GM18861 (cell line): ENCODE data around the gene RNF167.

Experiments
- ATAC-seq: cut with Tn5 transposase; IDR thresholded peaks from one replicate; pipeline ENCODE4 v1.9.1; 2021; ENCODE audit not compliant: unreplicated experiment

Gene RNF167

DNA sequence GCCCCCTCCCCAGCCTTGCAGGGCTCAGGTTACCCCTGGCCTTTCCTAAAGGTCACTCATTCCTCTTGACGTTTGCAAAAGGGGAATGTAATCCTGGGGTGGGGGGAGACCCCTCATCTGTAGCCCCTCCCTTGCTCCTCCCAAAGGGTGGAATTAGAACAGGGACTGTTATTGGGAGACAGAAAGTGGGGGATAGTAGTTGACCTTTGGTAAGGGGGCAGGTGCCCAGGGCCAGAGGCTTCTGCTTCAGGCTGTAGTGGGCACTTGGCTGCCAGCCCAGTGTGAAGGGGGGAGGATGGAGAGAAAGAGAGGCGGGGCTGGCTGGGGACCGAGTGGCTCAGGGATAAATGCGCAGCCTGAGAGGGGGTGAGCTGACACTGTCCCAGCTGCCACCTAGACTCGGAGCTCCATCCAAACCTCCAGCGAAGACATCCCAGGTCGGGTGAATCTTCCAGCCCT lies 10.7 kb downstream of the RNF167 start, which contains the start of gene ENO3:
ENO3 (plus strand) TSS at position 374 of the 459 bp plus-strand sequence. CDS start 711 bp downstream, outside the sequence.
- no peak for ATAC-seq

DNA sequence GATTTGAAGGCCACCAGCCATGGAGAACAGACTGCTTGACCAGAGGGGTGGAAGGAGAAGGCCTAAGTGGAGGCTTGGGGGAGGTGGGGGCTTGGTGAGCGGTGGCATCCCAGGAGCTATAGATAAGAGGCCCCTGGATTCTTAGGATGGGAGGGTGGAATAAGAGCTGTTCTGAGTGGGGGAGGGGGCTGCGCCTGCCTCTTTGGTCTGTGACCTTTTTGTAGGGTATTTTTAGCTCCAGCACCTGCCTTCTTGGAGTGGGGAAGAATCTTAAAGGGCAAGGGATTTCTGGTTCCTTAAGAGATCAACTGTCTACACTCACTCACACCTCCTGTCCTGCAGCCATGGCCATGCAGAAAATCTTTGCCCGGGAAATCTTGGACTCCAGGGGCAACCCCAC lies 11.4 kb downstream of the RNF167 start:
- no peak for ATAC-seq

DNA sequence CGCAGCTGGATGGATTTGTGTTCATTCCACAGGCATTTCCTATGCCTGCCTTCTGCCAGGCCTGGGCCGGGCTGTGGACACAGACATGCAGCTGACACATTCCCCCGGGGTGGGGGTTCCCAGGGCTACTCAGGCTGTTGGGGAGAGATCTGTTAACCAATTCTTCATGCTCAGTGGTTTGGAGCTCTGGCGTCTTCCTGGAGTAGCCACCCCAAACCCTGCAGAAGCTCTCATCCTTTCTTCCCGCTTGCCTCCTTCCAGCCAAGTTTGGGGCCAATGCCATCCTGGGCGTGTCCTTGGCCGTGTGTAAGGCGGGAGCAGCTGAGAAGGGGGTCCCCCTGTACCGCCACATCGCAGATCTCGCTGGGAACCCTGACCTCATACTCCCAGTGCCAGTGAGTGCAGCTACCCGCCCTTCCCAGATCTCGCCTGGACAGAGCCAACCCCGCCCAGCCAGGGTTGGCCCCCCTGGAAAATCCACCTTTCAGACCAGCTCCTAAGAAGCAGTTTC lies 13.4 kb downstream of the RNF167 start:
- ATAC-seq: no peak

DNA sequence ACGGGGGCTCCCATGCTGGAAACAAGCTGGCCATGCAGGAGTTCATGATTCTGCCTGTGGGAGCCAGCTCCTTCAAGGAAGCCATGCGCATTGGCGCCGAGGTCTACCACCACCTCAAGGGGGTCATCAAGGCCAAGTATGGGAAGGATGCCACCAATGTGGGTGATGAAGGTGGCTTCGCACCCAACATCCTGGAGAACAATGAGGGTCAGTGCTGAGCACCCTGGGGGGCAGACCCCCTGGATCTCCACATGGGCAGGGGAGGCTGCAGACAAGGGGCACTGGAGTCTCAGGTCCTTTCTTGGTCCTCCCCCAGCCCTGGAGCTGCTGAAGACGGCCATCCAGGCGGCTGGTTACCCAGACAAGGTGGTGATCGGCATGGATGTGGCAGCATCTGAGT lies 15.0 kb downstream of the RNF167 start:
- ATAC-seq: no peak

DNA sequence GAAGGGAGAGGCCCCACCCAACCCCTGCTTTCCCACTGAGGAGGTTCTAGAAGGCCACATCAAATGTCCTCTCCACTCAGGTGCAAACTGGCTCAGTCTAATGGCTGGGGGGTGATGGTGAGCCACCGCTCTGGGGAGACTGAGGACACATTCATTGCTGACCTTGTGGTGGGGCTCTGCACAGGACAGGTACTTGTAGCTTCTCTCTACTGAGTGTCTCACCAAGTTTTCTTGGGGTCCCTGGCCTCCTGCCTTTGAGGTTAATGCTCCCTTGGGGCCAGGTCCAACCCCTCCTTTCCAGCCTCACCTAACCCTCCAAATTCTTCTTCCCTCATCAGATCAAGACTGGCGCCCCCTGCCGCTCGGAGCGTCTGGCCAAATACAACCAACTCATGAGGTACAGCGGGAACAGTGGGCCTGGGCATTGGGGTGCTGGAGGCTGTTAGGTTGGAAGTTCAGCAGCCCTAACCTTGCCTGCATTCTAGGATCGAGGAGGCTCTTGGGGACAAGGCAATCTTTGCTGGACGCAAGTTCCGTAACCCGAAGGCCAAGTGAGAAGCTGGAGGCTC lies 16.5 kb downstream of the RNF167 start:
- ATAC-seq: no peak

DNA sequence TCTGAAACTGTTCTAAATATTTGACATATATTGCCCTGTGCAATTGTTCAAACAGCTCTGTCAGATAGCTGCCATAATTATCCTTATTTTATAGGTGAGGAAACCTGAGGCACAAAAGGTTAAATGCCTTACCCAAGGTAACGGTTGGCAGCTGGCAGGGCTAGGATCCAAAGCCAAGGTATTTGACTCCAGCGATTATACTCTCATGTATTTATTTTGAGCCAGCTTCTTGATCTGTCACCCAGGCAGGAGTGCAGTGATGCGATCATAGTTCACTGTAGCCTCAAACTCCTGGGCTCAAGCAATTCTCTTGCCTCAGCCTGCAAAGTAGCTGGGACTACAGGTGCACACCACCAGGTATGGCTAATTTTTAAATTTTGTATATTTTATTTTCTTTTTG lies 18.0 kb downstream of the RNF167 start:
- no peak for ATAC-seq

DNA sequence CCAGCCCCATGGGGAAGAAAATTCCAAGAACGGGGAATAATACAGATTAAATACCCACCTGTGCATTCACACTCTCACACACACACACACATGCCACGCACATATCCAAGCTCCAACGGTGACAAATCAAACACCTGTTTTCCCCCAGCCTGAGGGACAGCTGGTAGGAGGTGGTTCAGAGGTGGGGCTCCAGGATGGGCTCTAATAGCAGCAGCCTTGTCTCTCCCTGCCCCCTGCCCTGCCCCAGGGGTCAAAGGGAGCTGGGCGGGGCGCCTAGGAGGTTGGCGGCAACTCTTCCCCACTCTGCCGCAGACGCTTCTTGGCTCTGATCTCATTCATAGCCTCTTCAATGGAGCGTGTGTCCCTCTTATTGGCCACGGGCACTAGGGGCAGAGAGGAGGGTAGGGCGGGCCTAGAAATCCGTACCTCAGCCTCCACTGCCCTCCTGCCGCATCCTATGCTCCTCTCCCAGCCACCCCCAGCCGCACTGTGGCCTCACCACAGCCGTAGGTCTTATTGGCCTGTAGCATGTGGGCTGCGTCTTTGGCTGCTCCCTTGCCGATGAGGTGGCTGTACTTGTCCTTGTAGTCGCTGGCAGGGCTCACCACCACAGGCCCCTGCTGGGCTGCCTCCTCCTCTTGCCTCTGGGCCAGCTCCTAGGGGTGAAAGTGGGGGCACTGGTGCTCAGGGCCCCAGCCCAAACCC lies 19.3 kb downstream of the RNF167 start:
- ATAC-seq: no peak

DNA sequence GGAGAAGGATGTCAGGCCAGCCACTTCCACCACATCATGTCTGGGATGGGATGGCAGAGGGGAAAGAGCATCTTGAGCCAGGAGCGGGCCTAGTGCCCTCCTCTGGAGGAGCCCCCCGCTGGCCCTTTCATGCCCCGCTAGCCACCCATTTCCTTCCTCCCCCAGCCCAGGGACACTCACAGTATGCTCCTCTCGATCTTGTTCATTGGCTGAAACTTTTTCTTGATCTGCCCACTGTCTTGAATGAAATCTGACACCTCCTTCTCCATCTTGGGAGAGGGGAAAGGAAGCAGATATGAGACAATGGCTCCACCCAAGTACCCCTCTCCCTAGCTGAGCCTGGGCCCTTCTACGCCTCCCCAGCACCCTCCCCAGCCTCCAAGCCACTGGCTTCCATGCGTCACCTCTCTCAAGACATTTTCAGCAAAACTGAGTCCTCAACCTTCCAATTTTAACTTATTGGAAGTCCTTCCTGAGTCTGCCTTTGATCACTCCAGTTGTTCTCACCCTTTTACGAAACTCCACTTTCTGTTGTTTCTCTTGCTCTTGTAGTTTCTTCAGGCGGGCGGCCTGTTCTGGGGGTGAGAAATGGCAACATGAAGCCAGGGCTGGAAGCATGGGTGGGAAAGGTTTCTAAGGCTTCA lies 20.3 kb downstream of the RNF167 start:
- no peak for ATAC-seq

DNA sequence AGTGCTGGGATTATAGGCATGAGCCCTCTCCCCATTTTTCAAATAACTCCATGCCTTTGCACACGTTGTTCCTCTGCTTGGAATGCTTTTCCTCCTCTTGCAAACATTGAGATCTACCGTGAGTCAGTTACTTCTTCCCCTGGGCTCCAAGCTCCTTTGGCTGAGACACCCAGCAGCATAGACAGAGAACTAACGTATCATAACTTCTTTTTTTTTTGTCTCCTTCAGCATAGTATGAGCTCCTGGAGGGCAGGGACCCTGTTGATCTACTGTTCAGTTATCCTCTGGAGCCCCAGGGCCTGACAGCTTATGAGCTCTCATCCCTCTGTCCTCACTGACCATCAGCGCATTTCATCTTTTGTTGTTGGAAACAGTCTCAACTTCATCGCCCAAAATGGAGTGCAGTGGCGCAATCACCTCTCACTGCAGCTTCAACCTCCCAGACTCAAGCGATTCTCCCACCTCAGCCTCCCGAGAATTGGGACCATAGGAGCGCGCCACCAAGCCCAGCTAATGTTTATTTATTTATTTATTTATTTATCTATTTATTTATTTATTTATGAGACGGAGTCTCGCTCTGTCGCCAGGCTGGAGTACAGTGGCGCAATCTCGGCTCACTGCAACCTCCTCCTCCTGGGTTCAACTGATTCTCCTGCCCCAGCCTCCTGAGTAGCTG lies 25.4 kb downstream of the RNF167 start:
- ATAC-seq: no peak

DNA sequence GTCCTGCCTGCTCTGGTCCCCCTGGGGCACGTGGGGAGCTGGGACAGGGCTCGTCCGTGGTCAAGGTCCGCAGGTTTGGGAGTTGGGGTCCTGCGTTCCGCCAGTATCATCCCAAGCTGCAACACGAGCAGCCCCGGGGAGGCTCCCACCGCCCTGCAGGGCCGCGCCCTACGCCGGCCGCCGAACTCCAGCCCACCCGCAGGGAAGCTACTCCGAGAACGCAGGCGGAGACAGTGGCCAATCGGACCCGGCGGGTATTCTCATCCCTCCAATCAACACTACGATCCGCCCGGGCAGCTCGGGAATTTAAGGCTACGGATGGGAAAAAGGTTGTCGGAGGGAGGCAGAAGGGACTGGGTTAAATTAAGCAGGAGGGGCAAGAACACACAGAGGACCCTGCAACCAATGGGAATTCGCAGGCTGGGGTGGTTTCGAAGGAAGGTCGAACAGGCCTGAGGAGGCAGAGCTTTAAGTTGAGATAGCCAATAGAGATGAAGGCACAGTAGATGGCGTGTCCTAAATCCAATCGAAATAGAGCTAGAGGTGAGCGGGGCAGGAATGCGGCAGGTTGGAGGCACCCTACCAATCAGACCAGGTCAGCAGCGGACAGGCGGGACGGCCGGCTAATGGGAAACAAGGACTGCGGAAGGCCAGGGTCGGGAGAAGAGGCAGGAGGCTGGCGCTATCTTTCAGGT lies 26.9 kb downstream of the RNF167 start:
- peak; percentile 71 for ATAC-seq

DNA sequence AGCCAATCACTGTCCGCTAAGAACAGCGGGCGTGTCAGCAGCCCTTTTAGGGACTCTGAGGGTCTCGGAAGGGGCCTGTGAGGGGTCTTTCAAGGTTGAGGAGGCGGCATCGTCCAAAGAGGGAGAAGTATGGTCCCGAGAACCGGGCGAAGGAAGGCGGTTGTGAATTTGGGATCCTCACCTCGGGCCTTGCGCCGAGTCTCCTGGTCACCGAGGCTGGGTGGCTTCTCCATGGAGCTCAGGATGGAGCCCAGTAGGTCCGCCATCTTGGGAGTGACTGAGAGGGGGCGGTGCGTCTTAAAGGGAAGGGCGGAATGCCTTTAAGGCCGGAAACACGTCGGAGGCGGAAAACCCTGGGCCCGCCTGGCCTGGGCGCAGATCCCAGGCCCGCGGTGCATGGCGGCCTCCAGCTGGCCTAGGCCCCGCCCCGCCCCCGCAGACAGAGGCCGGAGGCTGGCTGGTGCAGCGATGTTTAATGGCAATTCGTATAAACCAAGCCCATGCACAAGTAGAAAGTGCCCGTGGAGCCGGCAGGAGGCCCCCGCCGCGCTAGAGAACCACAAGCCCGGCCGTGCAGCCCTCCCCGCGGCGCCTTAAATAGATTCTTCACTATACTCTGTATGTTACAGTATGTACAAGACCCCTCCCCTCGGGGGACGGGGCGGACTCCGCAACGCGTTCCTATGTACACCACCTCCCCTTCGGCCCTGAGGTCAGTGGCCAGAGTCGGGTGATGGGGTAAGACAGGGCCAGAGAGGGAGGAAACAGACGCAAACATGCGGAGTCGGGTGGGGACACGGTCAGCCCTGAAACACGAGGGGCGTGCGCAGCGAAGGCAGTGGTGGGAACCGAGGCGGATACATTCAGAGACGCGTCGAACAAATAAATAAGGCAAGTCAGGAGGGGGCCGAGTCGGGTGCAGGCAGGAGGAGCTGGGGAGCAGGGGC lies 27.7 kb downstream of the RNF167 start, which contains the start of gene SPAG7:
SPAG7 (minus strand) TSS at position 279 of the 947 bp plus-strand sequence; CDS start at position 266, 13 bp downstream.
- peak; percentile 45 for ATAC-seq

DNA sequence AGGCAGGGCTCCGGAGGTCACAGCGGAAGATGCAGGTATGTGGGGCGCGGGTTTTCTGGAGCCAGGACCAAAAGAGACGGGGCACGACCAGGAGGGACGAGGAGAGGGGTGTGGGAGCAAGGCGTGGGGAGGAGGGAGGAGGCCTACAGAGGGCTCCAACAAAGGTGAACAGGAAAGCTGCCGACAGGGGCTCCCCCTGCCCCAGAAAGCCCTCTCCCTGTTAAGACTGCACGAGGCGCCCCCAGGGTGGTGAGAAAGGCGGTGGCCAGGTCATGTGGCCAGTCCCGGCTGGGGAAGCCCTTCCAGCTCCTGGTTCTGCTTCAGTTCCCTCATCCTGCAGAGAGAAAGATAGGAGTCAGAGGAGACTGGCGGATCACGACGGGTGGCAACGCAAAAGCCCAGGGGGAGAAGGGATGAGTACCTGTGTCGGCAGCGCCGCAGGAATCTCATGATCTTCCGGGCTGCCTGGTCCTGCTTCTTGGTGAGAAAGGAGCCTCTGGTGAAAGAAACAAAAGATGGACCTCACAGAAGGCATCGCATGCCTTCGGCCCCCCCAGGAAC lies 28.5 kb downstream of the RNF167 start:
- ATAC-seq: no peak

DNA sequence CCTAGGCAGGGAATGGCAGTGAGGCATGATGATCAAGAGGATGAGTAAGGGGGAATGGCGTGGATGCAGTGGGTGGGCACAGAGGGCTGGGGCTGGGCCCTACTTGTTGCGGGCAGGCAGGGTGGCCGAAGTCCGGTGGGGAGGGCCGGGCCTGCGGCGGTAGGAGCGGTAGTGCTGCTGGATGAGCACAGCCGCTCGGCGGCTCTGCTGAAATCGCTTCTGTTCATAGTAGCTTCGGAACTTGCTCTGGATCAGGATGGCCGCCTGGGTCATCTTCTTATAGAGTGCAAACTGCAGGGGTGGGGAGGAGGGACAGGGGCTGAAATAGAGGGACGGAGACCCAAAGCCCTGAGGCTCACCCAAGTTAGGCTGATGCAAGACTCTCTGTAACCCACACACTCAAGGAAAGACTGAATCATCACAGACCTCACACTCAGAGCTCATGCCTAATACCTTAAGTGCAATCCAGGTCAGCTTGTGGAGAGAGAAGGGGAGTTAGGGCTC lies 29.0 kb downstream of the RNF167 start:
- no peak for ATAC-seq

DNA sequence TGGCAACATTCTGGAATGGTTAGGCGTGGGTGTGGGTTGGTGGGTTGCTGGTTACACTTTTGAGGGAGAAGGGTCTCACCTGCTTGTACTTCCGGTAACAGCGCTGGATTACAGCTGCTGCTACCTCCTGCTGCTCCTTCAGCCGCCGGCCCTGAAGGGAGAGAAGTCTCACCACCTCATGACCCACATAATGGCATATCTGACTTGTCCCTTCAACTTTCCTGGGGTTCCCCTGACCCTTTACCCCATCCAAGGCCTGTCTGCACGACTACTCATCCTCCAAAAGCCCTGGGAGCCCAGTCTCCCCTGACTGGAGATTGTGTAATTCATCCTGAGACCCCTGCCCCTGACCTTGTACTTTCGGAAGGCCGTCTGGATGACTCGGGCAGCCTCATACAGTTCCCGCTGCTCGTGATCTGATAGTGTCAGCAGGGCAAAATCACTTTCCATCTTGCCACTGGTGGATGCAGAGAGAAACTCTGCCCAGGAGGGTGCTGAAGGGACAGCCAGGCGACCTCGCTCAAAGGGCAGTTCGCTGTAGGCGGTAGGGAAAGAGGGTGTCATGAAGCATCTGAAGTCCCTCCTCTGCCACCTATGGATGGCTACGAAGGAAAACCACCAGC lies 29.6 kb downstream of the RNF167 start:
- ATAC-seq: no peak

DNA sequence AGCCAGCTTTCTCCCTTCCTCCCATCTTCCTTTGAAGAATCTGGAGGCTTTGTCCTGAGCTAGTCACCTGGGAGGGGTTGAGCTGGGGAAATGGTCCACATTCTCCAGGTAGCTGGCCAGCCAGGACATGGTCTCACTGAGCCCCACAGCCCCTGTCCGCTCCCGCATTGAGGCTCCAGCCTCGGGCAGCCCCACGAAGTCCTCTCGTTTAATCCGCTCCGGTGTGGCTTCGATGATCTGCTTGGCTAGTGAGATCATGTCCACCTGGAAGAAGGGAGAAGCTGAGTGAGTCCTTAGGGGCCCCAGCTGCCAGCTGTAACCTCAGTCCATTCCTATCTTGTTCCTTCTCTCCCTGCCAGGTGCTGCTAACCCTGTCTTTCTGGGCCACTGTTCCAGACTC lies 30.2 kb downstream of the RNF167 start:
- ATAC-seq: no peak

DNA sequence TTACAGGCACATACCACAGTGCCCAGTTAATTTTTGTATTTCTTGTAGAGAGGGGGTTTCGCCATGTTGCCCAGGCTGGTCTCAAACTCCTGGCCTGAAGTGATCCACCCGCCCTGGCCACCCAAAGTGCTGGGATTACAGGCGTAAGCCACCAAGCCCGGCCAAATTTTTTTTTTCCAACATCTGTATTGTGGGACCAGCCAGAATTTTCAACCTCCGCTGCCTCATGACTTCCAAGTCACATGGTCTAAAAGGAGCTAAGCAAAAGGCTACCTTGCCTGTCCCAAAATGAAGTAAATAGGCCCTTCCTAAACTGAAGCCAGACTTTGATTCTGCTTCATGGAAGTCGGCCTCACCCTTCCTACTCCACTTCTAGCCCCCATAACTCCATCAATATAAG lies 31.8 kb downstream of the RNF167 start:
- no peak for ATAC-seq

DNA sequence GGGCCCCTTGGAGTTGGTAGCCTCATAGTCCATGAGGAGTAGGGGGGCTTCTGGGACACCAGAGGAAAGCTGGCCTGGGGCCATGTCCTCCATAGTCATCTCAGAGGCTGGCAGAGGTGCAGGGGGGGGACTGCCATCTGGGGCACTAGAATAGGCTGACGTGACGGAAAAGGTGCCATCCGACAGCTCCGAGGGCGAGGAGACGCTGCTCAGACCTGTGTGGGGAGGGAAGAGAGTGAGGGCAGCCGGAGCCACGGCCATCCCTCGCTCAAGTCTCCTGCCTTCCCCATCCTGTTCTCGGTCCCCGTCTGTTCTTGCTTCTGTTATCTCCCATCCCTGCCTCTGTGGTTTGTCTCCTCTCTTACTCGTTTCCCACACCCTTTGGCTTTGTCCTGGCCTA lies 32.3 kb downstream of the RNF167 start:
- no peak for ATAC-seq

DNA sequence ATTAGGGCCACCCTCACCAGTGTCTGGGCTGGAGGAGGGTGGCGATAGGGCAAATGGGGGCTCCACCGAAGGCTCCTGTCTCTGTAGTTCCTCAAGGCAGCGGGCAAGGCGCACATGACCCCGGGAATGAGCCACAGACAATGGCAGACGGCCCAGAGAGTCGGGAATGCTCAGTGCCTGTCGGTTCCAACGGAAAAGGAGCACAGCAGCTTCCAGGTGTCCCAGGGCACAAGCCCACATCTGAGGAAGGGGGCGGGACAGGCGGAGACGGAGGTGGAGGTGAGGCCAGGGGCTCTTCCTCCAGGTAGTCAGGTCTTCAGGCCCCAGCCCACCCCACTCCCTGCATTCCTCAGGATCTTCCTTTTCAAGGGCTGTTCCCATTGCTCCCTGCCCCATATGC lies 32.7 kb downstream of the RNF167 start:
- ATAC-seq: no peak
